Liver (tissue), 9 donors: Measurements from ENCODE around the gene ACVR1. TPM values are rescaled to one million over a fixed set of nuclear protein-coding genes. Genes with fewer than 3 reads are reported as not detected.

Experiments used
- DNase-seq: peaks from one replicate; pipeline ENCODE4 v3.0.0-alpha.2; 2017; ENCODE audit warnings: low spot score
- H3K27ac ChIP-seq, 2 donors: one replicate each; pipeline ENCODE4 v1.7.0; 2013; ENCODE audit warnings: inconsistent platforms in 2 of 2, low read length in 2 of 2, control low read depth in 1 of 2, low read depth in 1 of 2, mild to moderate bottlenecking in 1 of 2
- H3K27me3 ChIP-seq, 4 donors: one replicate each; pipeline versions ENCODE4 v1.6.1 to v1.7.0; 2013; ENCODE audit warnings: low read length in 3 of 4, inconsistent platforms in 1 of 4, mild to moderate bottlenecking in 1 of 4, moderate library complexity in 1 of 4; ENCODE audit not compliant: control insufficient read depth in 4 of 4, insufficient read depth in 4 of 4
- H3K36me3 ChIP-seq, 4 donors: one replicate each; pipeline versions ENCODE4 v1.6.1 to v1.7.0; 2013; ENCODE audit warnings: low read length in 3 of 4, mild to moderate bottlenecking in 3 of 4, low read depth in 1 of 4, moderate library complexity in 1 of 4; ENCODE audit not compliant: control insufficient read depth in 4 of 4, insufficient read depth in 3 of 4
- H3K4me1 ChIP-seq, 4 donors: one replicate each; pipeline versions ENCODE4 v1.6.1 to v1.7.0; 2013; ENCODE audit warnings: low read length in 3 of 4, mild to moderate bottlenecking in 3 of 4, moderate library complexity in 1 of 4; ENCODE audit not compliant: control insufficient read depth in 4 of 4, insufficient read depth in 4 of 4
- H3K4me3 ChIP-seq, 3 donors: one replicate each; pipeline versions ENCODE4 v1.6.1 to v1.7.0; 2013; ENCODE audit warnings: low read length in 3 of 3, control low read depth in 1 of 3, low read depth in 1 of 3, mild to moderate bottlenecking in 1 of 3
- H3K9ac ChIP-seq, 2 donors: one replicate each; pipeline ENCODE4 v1.7.0; 2013; ENCODE audit warnings: low read length in 2 of 2, mild to moderate bottlenecking in 2 of 2, moderate library complexity in 2 of 2, control low read depth in 1 of 2, low read depth in 1 of 2
- H3K9me3 ChIP-seq, 4 donors: one replicate each; pipeline versions ENCODE4 v1.6.1 to v1.7.0; 2013; ENCODE audit warnings: low read length in 3 of 4; ENCODE audit not compliant: control insufficient read depth in 4 of 4
- ATF3 ChIP-seq: IDR thresholded peaks from 2 replicates; pipeline ENCODE4 v1.6.1; 2016; ENCODE audit warnings: antibody characterized with exemption
- CTCF ChIP-seq: fragments of 150-350 bp; IDR thresholded peaks from 2 replicates; pipeline ENCODE4 v1.5.1; 2017; ENCODE audit warnings: improper control_type of control experiment, low read depth, low read length; ENCODE audit not compliant: missing input control
- EGR1 ChIP-seq, 2 donors: IDR thresholded peaks; 2 replicates each; pipeline ENCODE4 v1.6.1; 2016 to 2018; ENCODE audit warnings: antibody characterized with exemption in 2 of 2, low read depth in 2 of 2
- FOXA1 ChIP-seq: IDR thresholded peaks from 2 replicates; pipeline ENCODE4 v1.6.1; 2016; ENCODE audit warnings: antibody characterized with exemption
- HNF4A ChIP-seq, 2 donors: conservative IDR thresholded peaks; 2 replicates each; pipeline ENCODE4 v1.6.1; 2016; ENCODE audit warnings: antibody characterized with exemption in 2 of 2, mild to moderate bottlenecking in 2 of 2
- HNF4G ChIP-seq: IDR thresholded peaks from 2 replicates; pipeline ENCODE4 v1.6.1; 2016; ENCODE audit warnings: antibody characterized with exemption
- NR2F2 ChIP-seq: IDR thresholded peaks from 2 replicates; pipeline ENCODE4 v1.6.1; 2016; ENCODE audit warnings: antibody characterized with exemption
- REST ChIP-seq: IDR thresholded peaks from 2 replicates; pipeline ENCODE4 v1.6.1; 2016; ENCODE audit warnings: antibody characterized with exemption, mild to moderate bottlenecking
- RXRA ChIP-seq, 2 donors: IDR thresholded peaks; 2 replicates each; pipeline ENCODE4 v1.6.1; 2017 to 2018; ENCODE audit warnings: antibody characterized with exemption in 2 of 2, mild to moderate bottlenecking in 1 of 2
- SP1 ChIP-seq: IDR thresholded peaks from 2 replicates; pipeline ENCODE4 v1.6.1; 2018; ENCODE audit warnings: antibody characterized with exemption, mild to moderate bottlenecking
- TAF1 ChIP-seq: conservative IDR thresholded peaks from 2 replicates; pipeline ENCODE4 v1.6.1; 2016; ENCODE audit warnings: antibody characterized with exemption, mild to moderate bottlenecking
- YY1 ChIP-seq: IDR thresholded peaks from 2 replicates; pipeline ENCODE4 v1.6.1; 2016; ENCODE audit warnings: antibody characterized with exemption, mild to moderate bottlenecking
- ZBTB33 ChIP-seq: IDR thresholded peaks from 2 replicates; pipeline ENCODE4 v1.6.1; 2016; ENCODE audit warnings: antibody characterized with exemption
- WGBS: extraction: QIAGEN DNeasy Blood & Tissue Kit; methylation state at CpG from one replicate; pipeline ENCODE4 v1.1.7; 2013; 5-methylcytosine and 5-hydroxymethylcytosine counted together
- polyA plus RNA-seq, 2 donors: library from polyadenylated mRNA; stranded (reverse) in 1 of 2; unstranded in 1 of 2; fragments of 200-250 nt in 1 of 2; fragments of >200 nt in 1 of 2; fragmentation: Nextera tagmentation in 1 of 2; extraction: Ambion mirVana in 1 of 2; gene quantifications; one replicate each; pipeline versions ENCODE4 v1.2.1 to v1.2.3, GENCODE V29; 2013 to 2015
- total RNA-seq, 2 donors: library from RNA; depleted of rRNA; stranded (reverse); fragments of >200 nt; gene quantifications; one replicate each; pipeline ENCODE4 v1.2.3, GENCODE V29; 2014
- donor health status: healthy.
- donor health status: healthy.
- donor health status: healthy.
- donor health status: healthy.
- donor health status: healthy.

Gene ACVR1
- total and polyA plus RNA-seq, 4 donors = 6.2 to 20.4 (median 8.5) TPM

GRCh38 chr2:157789933-157790511 is 86.1 kb downstream of the ACVR1 start (continued):
- TF ChIP-seq YY1 (no peak), HNF4G (no peak)

- Histone ChIP-seq H3K27ac (peak overlapping the region; percentile 18 to 22), H3K9ac (no peak overlapping the region), H3K4me3 (no peak overlapping the region), H3K36me3 (peaks cover 0 to 5% (median 0%) of the 10 kb centered on the region in 4 donors), H3K9me3 (no peaks in the 10 kb centered on the region), H3K4me1 (peaks cover 13 to 57% (median 38%) of the 10 kb centered on the region in 4 donors), H3K27me3 (no peaks in the 10 kb centered on the region)
- no peak for DNase-seq
- 28% methylated on average over 3 of the region's 3 CpGs for WGBS
- TF ChIP-seq RXRA (IDR thresholded peaks at IDR 0.05) = no peak
- peak; percentile 34 to 48 for TF ChIP-seq HNF4A (conservative IDR thresholded peaks at IDR 0.05)
These were observed 86.9 kb downstream of the ACVR1 start for GRCh38 chr2:157789256-157789655.

- Histone ChIP-seq H3K27ac (no peak overlapping the region), H3K9ac (no peak overlapping the region), H3K36me3 (peaks cover 0 to 4% (median 0%) of the 10 kb centered on the region in 4 donors), H3K4me1 (peaks cover 15 to 67% (median 46%) of the 10 kb centered on the region in 4 donors), H3K27me3 (no peaks in the 10 kb centered on the region), H3K4me3 (no peak overlapping the region), H3K9me3 (no peaks in the 10 kb centered on the region)
- no peak for DNase-seq
- 97% methylated on average over 5 of the region's 5 CpGs for WGBS
- no peak for TF ChIP-seq ATF3
- no peak for TF ChIP-seq EGR1 (IDR thresholded peaks at IDR 0.05; ENCODE audit: low read depth in 2 of 2)
- no peak for TF ChIP-seq HNF4A (conservative IDR thresholded peaks at IDR 0.05)
- no peak for TF ChIP-seq REST
- no peak for TF ChIP-seq TAF1
- no peak for TF ChIP-seq ZBTB33
- no peak for TF ChIP-seq FOXA1
- TF ChIP-seq SP1 = no peak
- no peak for TF ChIP-seq CTCF
- no peak for TF ChIP-seq NR2F2
These were observed 87.9 kb downstream of the ACVR1 start for GRCh38 chr2:157788201-157788600.
